Immature natural killer cell (primary cell): ENCODE results near the gene SSR2. TPM values are rescaled to one million over a fixed set of nuclear protein-coding genes. Genes with fewer than 3 reads are reported as not detected.

Source experiments
- DNase-seq, 3 donors: peaks; one replicate each; pipeline ENCODE4 v3.0.0; 2022; ENCODE audit warnings: mixed read lengths in 1 of 3
- H3K27ac Mint-ChIP-seq, 6 donors: one replicate each; pipeline ENCODE4 v1.8.0; 2020; ENCODE audit warnings: mixed read lengths in 6 of 6, mild to moderate bottlenecking in 5 of 6, inconsistent platforms in 4 of 6, moderate library complexity in 3 of 6
- H3K27me3 Mint-ChIP-seq, 3 donors: one replicate each; pipeline ENCODE4 v1.8.0; 2020 to 2021; ENCODE audit warnings: low read depth in 3 of 3, mild to moderate bottlenecking in 3 of 3, mixed read lengths in 3 of 3, moderate library complexity in 3 of 3, inconsistent platforms in 1 of 3
- H3K36me3 Mint-ChIP-seq, 3 donors: one replicate each; pipeline ENCODE4 v1.8.0; 2020; ENCODE audit warnings: mixed read lengths in 3 of 3, inconsistent platforms in 2 of 3, mild to moderate bottlenecking in 2 of 3
- H3K4me1 Mint-ChIP-seq, 2 donors: one replicate each; pipeline ENCODE4 v1.8.0; 2020; ENCODE audit warnings: inconsistent platforms in 2 of 2, mild to moderate bottlenecking in 2 of 2, mixed read lengths in 2 of 2, moderate library complexity in 1 of 2
- H3K4me3 Mint-ChIP-seq, 5 donors: one replicate each; pipeline ENCODE4 v1.8.0; 2020; ENCODE audit warnings: mild to moderate bottlenecking in 5 of 5, mixed read lengths in 5 of 5, inconsistent platforms in 3 of 5, moderate library complexity in 3 of 5
- H3K9me3 Mint-ChIP-seq, 6 donors: one replicate each; pipeline ENCODE4 v1.8.0; 2020; ENCODE audit warnings: mild to moderate bottlenecking in 6 of 6, mixed read lengths in 6 of 6, inconsistent platforms in 4 of 6, moderate library complexity in 3 of 6
- polyA plus RNA-seq, 3 donors: library from polyadenylated mRNA; unstranded; fragments of 300-500 nt; fragmentation: Illumina TruSeq; gene quantifications; one replicate each; pipeline ENCODE4 v1.2.3, GENCODE V29; 2021

Gene SSR2
- 100 to 1,000 TPM; 469 to 608 (median 563) TPM for polyA plus RNA-seq

DNA sequence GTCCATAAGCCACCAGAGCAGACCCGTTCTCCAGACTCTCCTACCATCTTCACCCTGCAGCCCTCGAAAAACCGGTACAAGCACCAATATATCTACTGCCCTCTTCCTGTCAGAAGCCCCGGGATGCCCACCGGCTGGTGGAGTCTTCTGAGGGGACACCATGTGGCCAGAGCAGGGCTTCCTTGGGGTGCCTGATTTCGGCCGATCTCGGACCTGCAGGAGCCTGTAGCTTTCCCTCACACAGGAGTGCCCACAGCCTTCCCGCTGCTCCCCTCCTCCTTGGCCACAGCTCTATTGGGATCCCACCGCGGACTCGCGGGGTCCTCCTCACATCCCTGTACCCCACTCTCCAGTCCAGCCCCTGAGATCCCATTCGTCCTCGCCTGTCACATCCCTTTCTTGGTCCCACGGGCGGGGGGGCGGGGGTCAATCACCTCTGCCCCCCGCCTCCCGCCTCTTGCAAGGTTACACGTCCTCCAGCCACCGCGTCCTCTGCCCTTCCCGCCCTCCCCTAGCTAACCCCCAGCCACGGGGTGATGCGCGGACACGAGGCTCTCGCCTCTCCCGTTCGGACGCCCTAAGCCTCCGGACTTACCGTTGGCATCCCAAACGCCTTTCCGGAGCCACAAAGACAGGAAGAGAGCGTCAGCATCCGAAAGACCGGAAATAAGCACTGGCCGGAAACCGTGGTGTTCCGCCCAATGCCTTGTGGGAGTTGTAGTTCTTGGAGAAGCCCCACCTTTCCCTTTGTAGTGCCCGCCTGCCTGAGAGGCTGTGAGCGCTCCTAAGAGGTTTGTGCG is at the start of gene SSR2:
Gene SSR2, minus strand, starts transcription at position 659 of the 800 bp plus-strand sequence. CDS start 784 bp downstream, outside the sequence.
- H3K4me3 Mint-ChIP-seq, result peak within 1 kb of the TSS; percentile 98 to 99 (median 99)
- peak within 1 kb of the TSS; percentile 92 to 99 (median 96) for H3K27ac Mint-ChIP-seq
- peaks cover 6 to 18% (median 9%) of the 10 kb centered on the region in 3 donors for H3K36me3 Mint-ChIP-seq
- DNase-seq, result peak; percentile 83 to 85 (median 84)
- H3K4me1 Mint-ChIP-seq, result peaks cover 26 to 40% of the 10 kb centered on the region in 2 donors
- H3K9me3 Mint-ChIP-seq, result no peaks in the 10 kb centered on the region
- peaks cover 3 to 6% (median 5%) of the 10 kb centered on the region in 3 donors for H3K27me3 Mint-ChIP-seq

DNA sequence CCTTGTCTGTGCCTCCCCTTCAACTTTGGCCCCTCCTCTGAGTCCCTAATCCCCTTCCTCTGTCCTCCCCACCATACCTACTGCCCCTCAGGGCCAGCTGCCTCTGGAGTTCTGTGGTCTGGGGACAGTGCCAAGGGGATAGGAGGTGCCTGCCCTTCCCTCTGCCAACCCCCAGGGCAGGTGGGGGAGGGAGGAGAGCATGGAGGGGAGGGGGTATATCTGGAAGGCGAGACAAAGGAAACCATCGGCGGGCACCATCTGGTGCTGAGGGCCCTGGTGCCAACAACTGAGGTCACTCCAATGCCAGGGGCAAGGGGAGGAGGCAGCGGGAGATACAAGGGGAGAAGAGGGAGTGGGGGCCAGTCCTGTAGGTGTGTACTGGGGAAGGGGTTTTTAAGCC is 49.8 kb upstream of the SSR2 start:
- no peaks in the 10 kb centered on the region for H3K36me3 Mint-ChIP-seq

DNA sequence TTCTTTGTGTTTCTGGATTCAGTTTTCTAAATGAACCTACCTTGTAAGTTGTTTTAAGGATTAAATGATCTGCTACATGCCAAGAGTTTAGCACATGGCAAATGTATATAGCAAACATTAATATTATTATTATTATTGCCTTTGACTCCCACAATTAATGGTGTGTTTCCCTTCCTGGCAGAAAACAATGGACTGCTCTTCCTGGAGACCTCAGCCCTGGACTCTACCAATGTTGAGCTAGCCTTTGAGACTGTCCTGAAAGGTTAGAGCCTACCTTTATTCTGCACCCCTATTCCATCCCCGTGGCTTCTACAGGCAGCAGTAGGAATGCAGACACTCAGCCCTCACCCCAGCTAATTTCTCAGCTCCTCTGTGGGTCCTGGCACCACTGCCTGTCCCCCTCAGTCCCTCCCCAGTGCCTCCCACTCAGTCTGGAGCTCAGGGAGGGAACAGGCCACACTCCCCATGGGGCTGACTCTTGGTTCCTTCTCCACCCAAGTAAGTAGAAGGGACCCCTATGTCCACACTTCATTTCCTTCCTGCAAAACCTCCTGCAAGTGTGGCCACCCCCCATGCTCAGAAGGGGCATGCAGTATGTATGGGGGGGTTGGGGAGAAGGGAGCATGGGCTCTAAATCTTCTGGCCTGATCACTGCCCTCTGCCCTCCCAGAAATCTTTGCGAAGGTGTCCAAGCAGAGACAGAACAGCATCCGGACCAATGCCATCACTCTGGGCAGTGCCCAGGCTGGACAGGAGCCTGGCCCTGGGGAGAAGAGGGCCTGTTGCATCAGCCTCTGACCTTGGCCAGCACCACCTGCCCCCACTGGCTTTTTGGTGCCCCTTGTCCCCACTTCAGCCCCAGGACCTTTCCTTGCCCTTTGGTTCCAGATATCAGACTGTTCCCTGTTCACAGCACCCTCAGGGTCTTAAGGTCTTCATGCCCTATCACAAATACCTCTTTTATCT is 49.0 kb upstream of the SSR2 start:
- Mint-ChIP-seq H3K9me3 (no peaks in the 10 kb centered on the region), H3K4me3 (no peak overlapping the region), H3K27ac (no peak overlapping the region), H3K36me3 (no peaks in the 10 kb centered on the region), H3K27me3 (peaks cover 0 to 3% (median 0%) of the 10 kb centered on the region in 3 donors), H3K4me1 (peaks cover 1 to 7% of the 10 kb centered on the region in 2 donors)
- DNase-seq, result no peak

More for the DNA sequence above, 49.8 kb upstream of the SSR2 start:
- H3K4me3 Mint-ChIP-seq, result no peak overlapping the region
- H3K27me3 Mint-ChIP-seq, result peaks cover 0 to 4% (median 3%) of the 10 kb centered on the region in 3 donors
- H3K4me1 Mint-ChIP-seq, result peaks cover 1 to 5% of the 10 kb centered on the region in 2 donors
- DNase-seq, result no peak
- H3K9me3 Mint-ChIP-seq, result no peaks in the 10 kb centered on the region
- H3K27ac Mint-ChIP-seq, result no peak overlapping the region

DNA sequence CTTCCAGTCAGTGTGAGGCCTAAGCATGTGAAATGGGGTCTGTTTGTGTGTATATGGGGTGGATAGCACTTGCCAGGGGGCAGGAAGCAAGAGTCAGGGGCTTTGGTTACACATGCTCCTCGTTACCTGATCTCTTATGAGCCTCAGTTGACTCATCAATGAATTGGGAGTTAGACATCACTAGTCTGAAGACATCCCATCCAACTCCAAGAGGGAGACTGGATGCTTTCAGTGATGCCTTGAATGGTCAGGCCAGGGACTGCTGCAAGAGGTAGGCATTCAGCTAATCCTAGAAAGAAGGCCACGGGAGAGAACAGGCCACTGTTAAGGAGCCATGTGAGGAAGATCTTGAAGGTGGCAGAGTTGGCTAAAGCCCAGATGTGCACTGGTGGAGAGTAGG is 46.5 kb upstream of the SSR2 start:
- H3K27ac Mint-ChIP-seq, result peak overlapping the region in 1 of 6 donors; percentile 30
- no peak overlapping the region for H3K4me3 Mint-ChIP-seq
- no peaks in the 10 kb centered on the region for H3K27me3 Mint-ChIP-seq
- H3K9me3 Mint-ChIP-seq, result no peaks in the 10 kb centered on the region
- peaks cover 1 to 7% of the 10 kb centered on the region in 2 donors for H3K4me1 Mint-ChIP-seq
- no peak for DNase-seq
- H3K36me3 Mint-ChIP-seq, result no peaks in the 10 kb centered on the region

DNA sequence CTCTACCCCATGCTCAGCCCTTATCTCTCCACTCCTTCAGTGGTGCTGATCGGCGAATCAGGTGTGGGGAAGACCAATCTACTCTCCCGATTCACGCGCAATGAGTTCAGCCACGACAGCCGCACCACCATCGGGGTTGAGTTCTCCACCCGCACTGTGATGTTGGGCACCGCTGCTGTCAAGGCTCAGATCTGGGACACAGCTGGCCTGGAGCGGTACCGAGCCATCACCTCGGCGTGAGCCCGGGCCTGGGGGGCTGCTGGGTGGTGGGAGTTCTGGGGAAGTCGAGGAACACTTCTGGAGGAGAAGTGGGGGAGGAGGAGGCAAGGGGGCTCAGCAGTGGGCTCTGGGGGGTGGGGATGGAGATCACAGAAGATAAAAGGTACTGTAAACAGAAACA is 45.1 kb upstream of the SSR2 start:
- Mint-ChIP-seq H3K27ac (no peak overlapping the region), H3K4me1 (peaks cover 1 to 7% of the 10 kb centered on the region in 2 donors), H3K27me3 (no peaks in the 10 kb centered on the region), H3K4me3 (no peak overlapping the region), H3K9me3 (no peaks in the 10 kb centered on the region), H3K36me3 (no peaks in the 10 kb centered on the region)
- no peak for DNase-seq

DNA sequence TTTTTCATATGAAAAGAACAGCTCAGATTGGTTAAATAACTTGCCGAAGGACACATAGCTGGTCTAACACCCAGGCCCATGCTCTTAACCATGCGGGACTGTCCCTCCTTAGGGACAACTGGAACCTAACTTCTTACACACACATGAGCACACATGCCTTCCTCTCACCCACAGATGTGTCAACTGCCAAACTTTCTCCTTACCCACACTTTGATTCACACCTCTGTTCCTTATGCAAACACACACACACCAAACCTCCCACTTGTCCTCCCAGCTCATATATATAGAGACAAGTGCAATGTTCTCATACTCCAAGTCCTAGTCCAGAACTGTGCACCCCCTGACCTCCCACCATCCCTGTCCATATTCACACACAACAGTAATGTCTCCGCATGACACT is 44.5 kb upstream of the SSR2 start:
- no peak for DNase-seq
- no peak overlapping the region for H3K4me3 Mint-ChIP-seq
- H3K27ac Mint-ChIP-seq, result peak overlapping the region in 2 of 6 donors; percentile 0 to 10
- H3K9me3 Mint-ChIP-seq, result no peaks in the 10 kb centered on the region
- no peaks in the 10 kb centered on the region for H3K36me3 Mint-ChIP-seq
- no peaks in the 10 kb centered on the region for H3K27me3 Mint-ChIP-seq
- peaks cover 1 to 7% of the 10 kb centered on the region in 2 donors for H3K4me1 Mint-ChIP-seq

DNA sequence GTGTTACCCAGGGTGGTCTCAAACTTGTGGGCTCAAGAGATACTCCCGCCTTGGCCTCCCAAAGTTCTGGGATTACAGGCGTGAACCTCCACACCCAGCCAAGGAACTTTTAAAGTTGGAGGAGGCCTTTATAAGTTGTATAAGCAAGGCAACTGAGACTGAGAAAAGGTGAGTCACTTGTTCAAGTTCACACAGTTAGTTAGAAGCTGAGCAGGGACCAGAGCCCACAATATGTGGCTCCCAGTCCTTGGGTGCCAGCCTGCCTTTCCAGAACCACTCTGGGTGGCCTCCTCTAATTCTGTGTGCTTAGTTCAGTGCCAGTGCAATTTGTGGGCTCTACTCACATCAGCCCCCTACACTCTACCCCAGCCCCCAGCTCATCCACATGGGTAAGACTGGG is 43.9 kb upstream of the SSR2 start:
- Mint-ChIP-seq H3K27ac (no peak overlapping the region), H3K4me3 (no peak overlapping the region), H3K36me3 (no peaks in the 10 kb centered on the region), H3K4me1 (peaks cover 1 to 7% of the 10 kb centered on the region in 2 donors), H3K9me3 (no peaks in the 10 kb centered on the region), H3K27me3 (no peaks in the 10 kb centered on the region)
- no peak for DNase-seq

DNA sequence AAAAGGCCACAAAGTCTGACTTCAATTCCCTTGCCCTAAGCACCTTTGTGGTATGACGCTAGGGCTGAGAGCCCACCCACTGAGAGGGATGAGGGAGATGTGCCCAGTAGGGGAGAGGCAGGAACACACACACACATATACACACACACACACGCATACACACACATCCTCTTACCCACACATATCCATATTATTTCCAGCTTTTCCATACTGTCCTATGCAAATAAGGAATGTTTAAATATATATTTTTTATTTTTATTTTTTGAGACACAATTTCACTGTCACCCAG is 43.2 kb upstream of the SSR2 start:
- H3K4me3 Mint-ChIP-seq, result no peak overlapping the region
- no peaks in the 10 kb centered on the region for H3K36me3 Mint-ChIP-seq
- H3K4me1 Mint-ChIP-seq, result peaks cover 1 to 7% of the 10 kb centered on the region in 2 donors
- DNase-seq, result no peak
- no peak overlapping the region for H3K27ac Mint-ChIP-seq
- H3K27me3 Mint-ChIP-seq, result no peaks in the 10 kb centered on the region
- H3K9me3 Mint-ChIP-seq, result no peaks in the 10 kb centered on the region

DNA sequence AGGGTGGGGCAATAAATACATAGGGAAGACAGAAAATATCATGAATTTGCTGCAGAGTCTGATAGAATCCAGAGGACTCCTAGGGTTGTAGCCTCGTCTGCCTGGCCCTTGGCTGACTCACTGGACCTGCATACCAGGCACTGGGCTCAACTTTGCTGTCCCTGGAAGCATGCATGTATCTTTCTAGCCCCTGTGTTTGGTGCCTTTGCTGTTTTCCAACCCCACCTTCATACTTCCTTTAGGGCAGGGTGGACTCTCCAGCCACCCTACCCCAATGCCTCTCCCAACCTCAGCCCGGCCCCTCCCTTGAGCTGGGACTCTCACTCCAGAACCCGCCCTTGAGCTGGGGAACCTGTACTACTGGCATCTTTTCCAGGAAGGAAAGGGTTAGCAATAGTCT is 41.4 kb upstream of the SSR2 start:
- H3K27me3 Mint-ChIP-seq, result no peaks in the 10 kb centered on the region
- no peaks in the 10 kb centered on the region for H3K9me3 Mint-ChIP-seq
- H3K4me3 Mint-ChIP-seq, result no peak overlapping the region
- H3K36me3 Mint-ChIP-seq, result peaks cover 0 to 3% (median 0%) of the 10 kb centered on the region in 3 donors
- no peak overlapping the region for H3K27ac Mint-ChIP-seq
- H3K4me1 Mint-ChIP-seq, result peaks cover 1 to 7% of the 10 kb centered on the region in 2 donors
- no peak for DNase-seq

DNA sequence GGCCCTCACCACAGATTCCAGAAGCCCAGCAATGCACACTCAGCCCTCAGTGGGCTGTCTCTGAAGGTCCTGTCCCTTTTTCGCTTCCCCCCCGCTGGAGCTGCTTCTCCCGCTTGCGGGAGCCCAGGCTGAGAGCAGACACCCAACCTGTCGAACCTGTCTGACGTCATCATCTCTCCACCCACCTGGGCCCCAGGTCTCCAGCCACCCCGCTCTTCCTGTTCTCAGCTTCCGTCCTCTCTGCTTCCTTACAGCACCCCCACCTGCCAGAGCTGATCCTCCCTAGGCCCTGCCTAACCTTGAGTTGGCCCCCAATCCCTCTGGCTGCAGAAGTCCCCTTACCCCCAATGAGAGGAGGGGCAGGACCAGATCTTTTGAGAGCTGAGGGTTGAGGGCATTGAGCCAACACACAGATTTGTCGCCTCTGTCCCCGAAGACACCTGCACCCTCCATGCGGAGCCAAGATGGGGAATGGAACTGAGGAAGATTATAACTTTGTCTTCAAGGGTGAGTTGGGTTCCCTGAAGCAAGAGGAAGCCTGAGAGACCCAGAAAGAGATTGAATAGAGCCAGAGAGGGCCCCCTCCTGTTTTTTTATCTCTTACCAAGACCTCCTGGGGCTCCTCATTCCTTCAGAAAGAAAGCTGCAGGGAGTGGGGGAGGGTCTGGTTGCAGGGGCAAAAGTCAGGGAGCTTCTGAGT is 40.3 kb upstream of the SSR2 start, which contains the start of gene RAB25:
Gene RAB25, plus strand, starts transcription at position 224 of the 700 bp plus-strand sequence. Its CDS starts 241 bp downstream, at position 465.
- Mint-ChIP-seq H3K27me3 (no peaks in the 10 kb centered on the region), H3K4me1 (peaks cover 0 to 12% of the 10 kb centered on the region in 2 donors), H3K27ac (no peak within 1 kb of the TSS), H3K36me3 (peaks cover 0 to 6% (median 0%) of the 10 kb centered on the region in 3 donors), H3K4me3 (no peak within 1 kb of the TSS), H3K9me3 (no peaks in the 10 kb centered on the region)
- DNase-seq, result no peak

DNA sequence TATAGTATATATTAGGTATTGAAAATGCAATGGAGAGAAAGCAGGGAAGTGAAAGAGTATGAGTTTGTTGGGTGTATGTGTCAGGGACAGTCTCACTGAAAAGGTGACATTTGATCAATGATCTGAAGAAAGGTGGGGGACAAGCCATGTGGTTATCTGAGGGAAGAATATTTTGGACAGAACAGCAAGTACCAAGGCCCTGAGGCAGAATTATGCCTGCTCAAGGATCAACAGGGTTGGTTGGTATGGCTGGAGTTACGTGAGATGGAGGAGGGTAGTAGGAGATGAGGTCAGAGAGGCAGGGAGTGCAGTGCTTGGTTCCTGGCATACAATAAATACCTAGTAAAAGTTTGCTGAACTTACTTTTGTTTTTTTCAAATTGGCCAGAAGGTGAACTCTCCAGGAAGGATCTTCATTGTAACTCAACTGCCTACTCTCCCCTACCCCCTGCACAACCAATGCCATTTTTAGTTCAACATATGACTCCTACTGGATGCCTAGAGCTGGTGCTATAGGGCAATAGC is 35.6 kb upstream of the SSR2 start:
- peaks cover 2 to 9% (median 3%) of the 10 kb centered on the region in 3 donors for H3K27me3 Mint-ChIP-seq
- H3K36me3 Mint-ChIP-seq, result peaks cover 0 to 6% (median 0%) of the 10 kb centered on the region in 3 donors
- H3K4me3 Mint-ChIP-seq, result peak overlapping the region in 3 of 5 donors; percentile 15 to 45 (median 40)
- no peak for DNase-seq
- H3K4me1 Mint-ChIP-seq, result peaks cover 21 to 40% of the 10 kb centered on the region in 2 donors
- peak overlapping the region in 1 of 6 donors; percentile 64 for H3K27ac Mint-ChIP-seq
- no peaks in the 10 kb centered on the region for H3K9me3 Mint-ChIP-seq

DNA sequence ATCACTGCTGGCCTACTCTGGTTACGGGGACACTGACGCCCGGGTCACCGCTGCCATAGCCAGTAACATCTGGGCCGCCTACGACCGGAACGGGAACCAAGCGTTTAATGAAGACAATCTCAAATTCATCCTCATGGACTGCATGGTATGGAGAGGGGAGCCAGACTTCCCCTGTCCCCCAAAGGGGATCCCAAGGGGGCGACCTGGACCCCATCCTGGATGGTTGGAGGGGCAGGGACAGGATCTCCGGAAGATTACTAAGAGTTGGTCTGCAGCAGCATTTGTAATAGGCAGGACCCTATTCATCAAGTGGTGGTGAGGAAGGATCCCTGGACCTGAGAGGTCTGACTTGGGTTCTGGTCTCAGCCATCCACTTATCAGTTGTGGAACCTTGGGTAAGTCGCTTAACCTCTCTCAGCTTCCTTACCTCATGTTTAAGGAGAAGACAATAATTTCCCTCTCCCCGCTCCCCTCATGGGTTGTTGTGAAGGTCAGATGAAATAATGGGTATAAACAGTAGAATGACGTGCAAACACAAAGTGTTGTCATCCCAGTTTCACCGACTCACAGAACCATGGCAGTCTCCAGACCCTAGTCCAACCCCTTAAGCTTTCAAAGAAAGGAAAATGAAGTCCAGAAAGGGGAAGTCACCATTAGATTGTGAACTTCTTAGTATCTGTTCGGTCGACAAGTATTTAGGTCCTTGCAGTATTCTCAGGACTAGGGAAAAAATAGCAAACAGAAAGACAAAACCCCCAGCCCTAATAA is 34.7 kb upstream of the SSR2 start:
- DNase-seq, result no peak
- Mint-ChIP-seq H3K27me3 (peaks cover 2 to 9% (median 3%) of the 10 kb centered on the region in 3 donors), H3K36me3 (peaks cover 0 to 6% (median 0%) of the 10 kb centered on the region in 3 donors), H3K27ac (peak overlapping the region in 4 of 6 donors; percentile 20 to 92 (median 45)), H3K9me3 (no peaks in the 10 kb centered on the region), H3K4me1 (peaks cover 21 to 40% of the 10 kb centered on the region in 2 donors), H3K4me3 (peak overlapping the region; percentile 94 to 99 (median 94))
